Measurements from ENCODE around the gene ZFC3H1.

The ZFC3H1 gene

GRCh38 chr12:71684081-71684480, 20.4 kb upstream of the ZFC3H1 start:
- no peak for DNase-seq (ENCODE audit: low spot score)

- DNase-seq (ENCODE audit: low spot score) = no peak
Observed at GRCh38 chr12:71683633-71684032, 20.0 kb upstream of the ZFC3H1 start.

GRCh38 chr12:71682466-71682865, 18.8 kb upstream of the ZFC3H1 start:
- DNase-seq (ENCODE audit: low spot score) = no peak

- no peak for DNase-seq (ENCODE audit: low spot score)
Observed at GRCh38 chr12:71671816-71672215, 8.2 kb upstream of the ZFC3H1 start.

- no peak for DNase-seq (ENCODE audit: low spot score)
Observed at GRCh38 chr12:71671311-71671710, 7.7 kb upstream of the ZFC3H1 start.

DNA sequence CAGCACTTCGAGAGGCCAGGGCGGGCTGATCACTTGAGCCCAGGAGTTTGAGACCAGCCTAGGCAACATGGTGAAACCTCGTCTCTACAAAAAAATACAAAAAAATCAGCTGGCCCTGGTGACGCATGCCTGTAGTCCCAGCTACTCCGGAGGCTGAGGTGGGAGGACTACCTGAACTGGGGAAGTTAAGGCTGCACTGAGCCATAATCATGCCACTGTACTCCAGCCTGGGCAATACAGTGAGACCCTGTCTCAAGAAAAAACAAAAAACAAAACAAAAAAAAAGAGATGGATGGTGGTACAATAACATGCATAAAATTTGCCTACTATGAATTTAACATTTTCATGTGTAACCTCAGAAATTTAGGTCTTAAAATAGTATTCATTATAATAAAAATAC, 2.6 kb upstream of the ZFC3H1 start:
- DNase-seq (ENCODE audit: low spot score) = no peak

DNA sequence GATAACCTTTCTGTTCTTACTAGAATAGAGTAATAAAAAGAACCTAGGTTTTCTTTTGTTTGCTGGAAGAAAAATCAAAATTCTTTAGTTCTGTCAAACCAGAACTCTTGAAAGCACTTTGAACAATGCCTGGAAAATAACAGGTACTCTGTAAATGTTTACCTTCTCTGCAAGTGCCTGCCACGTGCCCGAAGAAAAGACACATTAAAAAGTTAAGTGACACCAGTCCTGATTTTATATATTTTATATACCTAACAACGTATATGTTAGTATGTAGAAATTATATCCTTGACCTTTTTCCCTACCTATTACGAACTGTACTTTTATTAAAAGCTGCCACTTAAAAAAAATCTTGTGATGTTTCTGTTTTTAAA, 1.4 kb upstream of the ZFC3H1 start:
- no peak for DNase-seq (ENCODE audit: low spot score)

DNA sequence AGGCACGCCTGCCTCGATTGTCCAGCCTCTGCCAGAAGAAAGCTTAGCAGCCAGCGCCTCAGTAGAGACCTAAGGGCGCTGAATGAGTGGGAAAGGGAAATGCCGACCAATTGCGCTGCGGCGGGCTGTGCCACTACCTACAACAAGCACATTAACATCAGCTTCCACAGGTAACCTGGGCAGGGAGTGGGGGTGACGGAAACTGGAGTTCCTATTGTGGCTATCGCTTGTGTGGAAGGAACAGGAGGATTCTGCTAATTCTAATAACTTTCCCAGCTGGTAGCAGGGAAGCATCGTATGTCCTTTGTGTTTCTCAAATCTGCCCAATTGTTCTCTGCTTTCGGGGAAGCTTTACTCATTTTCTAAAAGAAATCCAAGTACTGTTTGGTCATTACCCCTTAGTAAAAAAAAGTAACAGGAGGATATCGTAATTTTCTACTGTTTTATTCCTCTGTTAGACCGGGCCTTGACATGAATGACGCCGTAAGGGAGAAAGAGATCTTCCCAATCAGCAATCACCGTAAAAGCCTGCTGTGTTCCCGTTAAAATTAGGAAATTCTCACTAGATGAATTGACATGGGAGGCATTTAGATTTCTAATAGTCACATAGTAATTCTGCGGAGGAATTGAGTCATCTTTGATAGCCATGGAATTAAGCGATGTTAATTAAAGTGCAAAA, 902 bp upstream of the ZFC3H1 start:
- no peak for DNase-seq (ENCODE audit: low spot score)

DNA sequence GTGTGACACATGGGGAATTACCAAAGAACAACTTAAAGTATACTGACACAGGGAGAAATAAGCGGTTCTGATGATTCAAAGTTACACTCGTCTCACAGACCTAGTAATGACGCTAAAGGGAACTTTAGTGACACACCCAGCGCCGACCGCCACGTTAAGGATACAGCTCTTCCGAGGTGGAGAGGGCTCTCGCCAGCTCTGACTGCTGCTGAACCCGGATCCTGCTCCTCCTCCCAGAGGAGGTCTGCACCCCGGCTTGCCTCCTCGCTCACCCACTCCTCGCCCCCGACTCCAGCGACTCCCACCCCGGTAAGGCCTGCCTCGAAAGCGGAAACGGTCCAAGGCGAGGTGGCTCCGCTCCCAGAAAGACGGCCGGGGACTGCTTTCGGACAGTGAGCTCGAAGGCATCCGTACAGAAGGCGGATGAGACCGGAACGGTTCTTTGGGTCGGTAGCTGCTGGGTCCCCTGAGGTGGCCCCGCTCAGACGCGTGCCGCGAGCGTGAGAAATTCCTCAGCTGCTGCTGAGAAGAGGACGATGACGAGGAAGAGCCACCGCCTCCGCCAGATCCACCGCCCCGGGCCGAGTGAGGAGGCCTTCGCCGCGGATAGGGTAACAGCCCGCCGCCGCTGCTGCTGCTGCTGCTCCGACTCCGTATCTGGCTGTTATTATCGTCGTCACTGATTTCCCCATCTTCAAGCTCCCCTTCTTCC, 643 bp downstream of the ZFC3H1 start:
- peak; percentile 64 for DNase-seq (ENCODE audit: low spot score)

DNA sequence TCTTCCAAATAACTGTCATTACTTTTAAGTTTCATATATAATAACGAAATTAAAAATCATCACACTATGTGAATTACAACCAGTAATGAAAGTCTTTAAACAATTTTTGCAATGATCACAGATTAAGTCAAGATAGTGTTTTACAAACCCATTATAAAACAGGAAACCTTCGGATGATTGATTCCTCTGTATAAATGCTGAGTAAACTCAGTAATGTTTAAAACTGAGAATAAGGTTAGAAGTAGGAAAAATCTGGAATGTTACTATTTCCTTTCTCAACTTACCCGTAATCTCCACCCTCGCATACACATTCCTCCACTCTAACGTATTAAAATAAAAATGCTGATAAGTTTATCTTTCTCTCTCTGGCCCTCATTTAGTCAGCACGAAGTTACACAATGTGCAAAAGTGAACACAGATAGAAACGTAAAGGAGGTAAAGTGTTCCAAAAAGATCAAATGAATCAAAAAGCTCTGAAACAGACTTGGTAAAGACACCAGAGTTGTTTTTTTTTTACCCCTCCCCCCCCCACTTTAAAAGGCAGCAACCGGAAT, 1.6 kb downstream of the ZFC3H1 start:
- no peak for DNase-seq (ENCODE audit: low spot score)

DNA sequence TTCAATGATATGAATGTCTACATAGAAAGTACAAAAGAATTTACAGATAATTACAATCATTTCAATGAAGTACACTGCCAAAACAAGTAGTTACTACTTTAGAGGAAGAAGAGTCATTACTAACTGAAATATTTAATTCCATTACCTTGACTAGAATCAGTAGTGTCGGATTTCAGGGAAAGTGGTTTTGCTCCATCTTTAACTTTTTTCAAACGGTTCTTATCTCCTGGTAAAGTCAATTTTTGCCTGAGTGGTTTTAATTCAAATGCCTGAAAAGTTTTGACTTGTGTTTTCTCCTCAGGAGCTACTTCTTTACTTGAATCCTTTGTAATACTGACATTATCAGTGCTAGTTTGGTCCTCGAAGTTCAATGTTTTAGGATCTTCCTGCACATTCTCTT, 6.9 kb downstream of the ZFC3H1 start:
- no peak for DNase-seq (ENCODE audit: low spot score)

- DNase-seq (ENCODE audit: low spot score) = no peak
Observed at GRCh38 chr12:71655907-71656306, 7.7 kb downstream of the ZFC3H1 start.

DNA sequence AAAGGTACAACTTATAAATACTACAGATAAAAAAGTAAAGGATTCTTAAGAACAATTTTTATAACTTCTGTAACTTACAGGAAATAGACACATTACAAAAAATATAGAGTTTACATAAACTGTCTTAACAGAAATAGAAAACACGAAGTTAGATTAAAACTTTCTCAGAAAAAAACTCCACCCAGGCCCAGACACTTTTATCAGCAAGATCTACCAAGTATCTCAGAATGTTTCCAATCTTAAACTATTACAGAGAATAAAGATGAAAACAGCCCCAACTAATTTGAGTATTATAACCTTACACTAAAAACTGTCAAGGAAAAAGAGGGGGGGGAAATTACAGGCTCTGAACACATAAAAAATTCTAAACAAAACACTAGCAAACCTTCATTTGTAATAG, 8.2 kb downstream of the ZFC3H1 start:
- DNase-seq (ENCODE audit: low spot score) = no peak

DNA sequence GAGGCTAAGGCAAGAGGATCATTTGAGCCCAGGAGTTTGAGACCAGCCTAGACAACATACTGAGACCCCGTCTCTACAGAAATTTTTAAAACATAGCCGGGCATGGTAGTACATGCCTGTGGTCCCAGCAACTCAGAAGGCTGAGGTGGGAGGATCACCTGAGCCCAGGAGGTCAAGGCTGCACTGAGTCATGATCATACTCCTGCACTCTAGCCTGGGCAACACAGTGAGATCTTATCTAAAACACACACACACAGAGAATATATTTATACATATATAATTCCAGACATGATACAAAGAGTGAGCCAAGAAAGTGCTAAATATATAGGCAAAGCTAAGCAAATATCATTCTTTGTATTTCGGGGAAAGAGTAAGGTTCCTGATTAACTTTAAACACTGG, 9.4 kb downstream of the ZFC3H1 start:
- DNase-seq (ENCODE audit: low spot score) = no peak

DNA sequence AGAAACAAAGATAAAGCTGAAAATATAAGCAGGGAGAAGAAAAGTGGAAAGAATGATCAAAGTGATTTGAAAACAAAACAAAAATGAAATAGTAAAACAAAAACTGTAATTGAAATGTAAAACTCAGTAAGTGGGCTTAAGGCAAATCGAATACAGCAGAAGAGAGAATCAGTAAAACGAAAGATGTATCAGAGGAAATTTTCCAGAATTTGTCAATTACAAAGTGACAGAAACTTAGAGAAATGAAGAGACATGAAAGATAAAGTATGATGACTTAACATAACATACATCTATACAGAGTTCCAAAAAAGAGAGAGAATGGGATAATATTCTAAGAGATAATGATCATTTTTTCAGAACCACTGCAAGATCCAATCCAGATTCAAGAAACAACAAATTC, 10.5 kb downstream of the ZFC3H1 start:
- no peak for DNase-seq (ENCODE audit: low spot score)

DNA sequence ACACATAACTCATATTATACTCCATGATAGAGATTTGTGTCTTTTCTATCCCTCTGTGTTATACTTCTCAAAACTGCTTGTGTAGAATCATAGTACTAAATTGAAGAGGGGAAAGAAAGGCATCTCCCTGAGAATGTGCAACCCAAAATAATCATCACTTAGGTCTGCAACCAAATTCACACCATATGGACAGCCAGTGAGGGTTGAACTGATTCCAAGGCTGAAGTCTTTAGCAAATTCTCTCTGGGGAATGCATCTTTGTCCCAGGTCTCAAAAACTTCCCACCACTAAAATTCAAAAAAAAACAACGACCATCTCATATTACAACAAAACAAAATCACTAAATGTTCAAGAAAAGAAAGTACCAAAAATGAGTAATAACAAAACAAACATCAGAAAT, 11.0 kb downstream of the ZFC3H1 start:
- no peak for DNase-seq (ENCODE audit: low spot score)

DNA sequence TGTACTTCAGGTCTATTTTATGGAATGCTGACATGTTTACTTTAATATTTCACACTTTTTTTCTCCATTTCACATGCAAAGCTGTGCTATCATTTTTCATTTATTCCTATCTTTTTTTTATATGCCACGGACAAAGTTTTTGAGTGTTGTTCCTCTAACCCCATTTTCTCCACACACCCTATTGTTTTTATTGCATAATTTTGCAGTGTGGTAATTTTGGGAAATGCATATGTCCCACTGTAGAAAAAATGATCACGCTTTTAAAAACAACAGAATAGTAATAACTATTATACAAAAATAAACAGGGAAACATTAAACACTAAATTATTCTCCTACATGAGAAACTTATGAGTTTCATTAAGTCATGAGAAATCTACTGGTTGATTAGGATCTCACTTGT, 14.2 kb downstream of the ZFC3H1 start:
- DNase-seq (ENCODE audit: low spot score) = no peak

DNA sequence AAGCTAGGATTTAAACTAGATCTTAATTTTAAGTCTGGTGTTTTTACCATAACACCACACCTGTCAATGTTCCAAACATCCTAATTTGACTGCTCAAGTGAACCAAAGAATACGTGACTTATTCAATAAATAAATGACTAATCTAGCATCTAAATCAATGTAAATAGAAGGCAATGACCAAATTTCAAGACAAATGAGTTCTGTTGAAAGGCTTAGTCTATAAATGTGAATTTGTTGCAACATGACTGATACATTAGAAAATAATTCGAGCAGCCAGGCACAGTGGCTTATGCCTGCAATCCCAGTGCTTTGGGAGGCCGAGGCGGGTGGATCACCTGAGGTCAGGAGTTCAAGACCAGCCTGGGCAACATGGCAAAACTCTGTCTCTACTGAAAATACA, 15.1 kb downstream of the ZFC3H1 start:
- no peak for DNase-seq (ENCODE audit: low spot score)

DNA sequence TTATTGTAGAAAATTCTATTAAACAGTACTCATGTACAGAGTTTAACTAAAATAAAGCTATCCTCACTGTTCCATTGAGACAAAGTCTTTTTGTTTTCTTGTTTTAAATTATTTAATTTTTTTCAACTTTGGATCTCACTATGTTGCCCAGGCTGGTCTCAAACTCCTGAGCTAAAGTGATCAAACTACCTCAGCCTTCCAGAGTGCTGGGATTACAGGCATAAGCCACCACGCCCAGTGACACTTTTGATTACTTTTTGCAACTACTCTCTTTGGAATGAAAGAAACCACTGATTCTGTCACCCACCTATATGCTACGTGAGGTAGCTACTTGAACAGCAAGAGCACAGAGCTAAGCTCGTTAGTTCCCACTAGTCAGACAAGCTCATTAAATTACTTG, 17.1 kb downstream of the ZFC3H1 start:
- DNase-seq (ENCODE audit: low spot score) = no peak

- no peak for DNase-seq (ENCODE audit: low spot score)
Observed at GRCh38 chr12:71645268-71645667, 18.4 kb downstream of the ZFC3H1 start.

DNA sequence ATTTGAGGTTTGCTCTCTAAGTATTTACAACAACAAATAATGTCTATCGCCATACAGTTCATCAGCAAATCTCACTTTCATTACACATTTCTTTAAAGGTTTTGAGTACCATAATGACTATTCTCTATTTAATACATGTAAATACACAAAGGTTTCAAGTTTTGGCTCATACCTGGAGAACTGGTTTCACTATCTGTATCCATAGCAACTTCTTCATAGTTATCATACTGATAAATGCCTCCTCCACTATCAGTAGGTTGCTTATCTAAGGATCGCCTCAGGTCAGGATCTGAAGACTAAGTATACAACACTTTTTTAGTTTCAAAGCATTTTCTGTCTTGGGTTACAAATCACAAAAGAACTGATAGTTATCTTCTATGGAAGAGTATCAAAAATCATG, 21.4 kb downstream of the ZFC3H1 start:
- DNase-seq (ENCODE audit: low spot score) = no peak

DNA sequence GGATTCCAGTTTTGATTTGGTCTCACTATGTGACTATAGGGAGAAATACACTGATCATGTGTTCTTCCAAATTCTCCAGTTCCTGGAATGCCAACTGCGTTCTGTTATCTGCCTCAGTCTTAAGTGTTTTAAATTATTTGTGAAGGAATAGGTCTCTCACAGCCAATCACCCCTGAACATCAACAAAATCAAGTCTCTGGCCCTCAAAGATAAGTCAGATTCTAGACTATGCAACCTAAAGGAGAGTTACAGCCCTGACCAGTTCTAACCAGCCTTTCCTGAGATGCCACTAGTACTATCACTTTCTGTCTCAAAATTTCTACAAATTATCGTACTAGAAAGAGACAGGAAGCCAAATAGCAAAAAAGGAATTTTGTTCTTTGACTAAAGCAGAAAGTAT, 22.3 kb downstream of the ZFC3H1 start:
- DNase-seq (ENCODE audit: low spot score) = no peak

- DNase-seq (ENCODE audit: low spot score) = no peak
Observed at GRCh38 chr12:71640316-71640715, 23.3 kb downstream of the ZFC3H1 start.

DNA sequence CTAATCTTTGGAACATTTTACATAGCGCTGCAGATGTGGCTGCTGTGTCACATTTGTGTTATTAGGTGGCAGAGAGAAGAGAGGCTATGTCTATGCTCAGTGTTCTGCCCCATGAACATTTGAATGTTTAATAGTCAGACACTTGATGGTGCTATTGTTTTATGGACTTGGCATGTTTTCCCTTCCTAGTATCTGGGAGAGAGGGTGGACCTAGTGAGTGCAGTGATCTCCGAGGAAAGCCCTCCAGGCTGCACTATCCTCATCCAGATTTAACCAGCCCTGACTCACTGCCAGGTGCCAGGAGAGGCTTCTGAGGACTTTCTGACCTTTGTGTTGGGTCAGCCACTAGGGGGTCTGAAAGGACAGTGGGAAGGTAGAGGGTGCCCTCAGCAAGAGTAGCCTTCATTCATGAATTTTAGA, 24.3 kb downstream of the ZFC3H1 start:
- peak; percentile 23 for DNase-seq (ENCODE audit: low spot score)
